A549 (cell line): Measurements from ENCODE around the gene AUTS2.

Experiments used
- BHLHE40 ChIP-seq: IDR thresholded peaks from 2 replicates; pipeline ENCODE4 v1.6.1; 2012; ENCODE audit warnings: low read depth, low read length, inconsistent platforms
- CHD4 ChIP-seq: fragments of 200-600 bp; sonication (generic); IDR thresholded peaks from 2 replicates; pipeline ENCODE4 v1.6.1; 2016; ENCODE audit warnings: antibody characterized with exemption, mild to moderate bottlenecking, borderline replicate concordance
- KDM1A ChIP-seq: fragments of 200-600 bp; sonication (generic); IDR thresholded peaks from 2 replicates; pipeline ENCODE4 v1.6.1; 2016; ENCODE audit warnings: low read depth, mild to moderate bottlenecking
- MAZ ChIP-seq: fragments of 150-350 bp; IDR thresholded peaks from 2 replicates; pipeline ENCODE4 v1.6.1; 2014; ENCODE audit warnings: antibody characterized with exemption, low read depth, low read length, borderline replicate concordance
- POLR2A ChIP-seq: IDR thresholded peaks from 2 replicates; pipeline ENCODE4 v1.6.1; 2012; ENCODE audit warnings: mild to moderate bottlenecking, low read length
- POLR2AphosphoS2 ChIP-seq: conservative IDR thresholded peaks from 2 replicates; pipeline ENCODE4 v1.6.1; 2012; ENCODE audit warnings: low read length, improper control_type of control experiment, inconsistent platforms
- ZSCAN20 ChIP-seq: fragments of 250-450 bp; sonication (Bioruptor Pico); IDR thresholded peaks from 2 replicates; pipeline ENCODE4 v1.8.0; 2022; ENCODE audit warnings: mild to moderate bottlenecking, moderate library complexity
- TF ChIP-seq, protein P1 (sequence below): fragments of >200 bp; sonication (Bioruptor Twin); formaldehyde crosslinking; IDR thresholded peaks from 3 replicates; pipeline ENCODE4 v1.5.1; 2016
- TF ChIP-seq, protein P2 (sequence below): fragments of 200-600 bp; sonication (generic); IDR thresholded peaks from 2 replicates; pipeline ENCODE4 v1.6.1; 2016; ENCODE audit warnings: antibody characterized with exemption, mild to moderate bottlenecking, moderate library complexity

DNA sequence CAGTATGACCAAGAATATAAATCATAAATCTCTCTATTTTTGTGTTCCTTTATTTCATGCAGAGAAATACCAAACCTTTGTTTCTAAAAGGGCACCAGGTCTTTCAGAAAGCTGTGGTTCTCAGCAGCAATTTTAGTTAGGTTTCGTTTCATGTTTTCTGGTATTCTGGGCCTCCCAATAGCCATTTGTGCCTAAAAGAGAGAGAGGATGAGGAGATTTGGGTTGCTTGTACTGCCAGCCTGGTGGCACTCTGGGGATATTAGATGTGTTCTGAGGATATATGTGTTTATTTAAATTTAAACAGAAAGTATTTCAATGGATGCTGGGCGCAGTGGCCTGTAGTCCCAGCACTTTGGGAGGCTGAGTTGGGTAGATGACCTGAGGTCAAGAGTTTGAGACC is 471.7 kb downstream of the AUTS2 start:
- no peak for TF ChIP-seq POLR2A
- TF ChIP-seq, protein P1, sequence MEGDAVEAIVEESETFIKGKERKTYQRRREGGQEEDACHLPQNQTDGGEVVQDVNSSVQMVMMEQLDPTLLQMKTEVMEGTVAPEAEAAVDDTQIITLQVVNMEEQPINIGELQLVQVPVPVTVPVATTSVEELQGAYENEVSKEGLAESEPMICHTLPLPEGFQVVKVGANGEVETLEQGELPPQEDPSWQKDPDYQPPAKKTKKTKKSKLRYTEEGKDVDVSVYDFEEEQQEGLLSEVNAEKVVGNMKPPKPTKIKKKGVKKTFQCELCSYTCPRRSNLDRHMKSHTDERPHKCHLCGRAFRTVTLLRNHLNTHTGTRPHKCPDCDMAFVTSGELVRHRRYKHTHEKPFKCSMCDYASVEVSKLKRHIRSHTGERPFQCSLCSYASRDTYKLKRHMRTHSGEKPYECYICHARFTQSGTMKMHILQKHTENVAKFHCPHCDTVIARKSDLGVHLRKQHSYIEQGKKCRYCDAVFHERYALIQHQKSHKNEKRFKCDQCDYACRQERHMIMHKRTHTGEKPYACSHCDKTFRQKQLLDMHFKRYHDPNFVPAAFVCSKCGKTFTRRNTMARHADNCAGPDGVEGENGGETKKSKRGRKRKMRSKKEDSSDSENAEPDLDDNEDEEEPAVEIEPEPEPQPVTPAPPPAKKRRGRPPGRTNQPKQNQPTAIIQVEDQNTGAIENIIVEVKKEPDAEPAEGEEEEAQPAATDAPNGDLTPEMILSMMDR, result no peak
- no peak for TF ChIP-seq MAZ
- TF ChIP-seq KDM1A, result no peak
- TF ChIP-seq, protein P2, sequence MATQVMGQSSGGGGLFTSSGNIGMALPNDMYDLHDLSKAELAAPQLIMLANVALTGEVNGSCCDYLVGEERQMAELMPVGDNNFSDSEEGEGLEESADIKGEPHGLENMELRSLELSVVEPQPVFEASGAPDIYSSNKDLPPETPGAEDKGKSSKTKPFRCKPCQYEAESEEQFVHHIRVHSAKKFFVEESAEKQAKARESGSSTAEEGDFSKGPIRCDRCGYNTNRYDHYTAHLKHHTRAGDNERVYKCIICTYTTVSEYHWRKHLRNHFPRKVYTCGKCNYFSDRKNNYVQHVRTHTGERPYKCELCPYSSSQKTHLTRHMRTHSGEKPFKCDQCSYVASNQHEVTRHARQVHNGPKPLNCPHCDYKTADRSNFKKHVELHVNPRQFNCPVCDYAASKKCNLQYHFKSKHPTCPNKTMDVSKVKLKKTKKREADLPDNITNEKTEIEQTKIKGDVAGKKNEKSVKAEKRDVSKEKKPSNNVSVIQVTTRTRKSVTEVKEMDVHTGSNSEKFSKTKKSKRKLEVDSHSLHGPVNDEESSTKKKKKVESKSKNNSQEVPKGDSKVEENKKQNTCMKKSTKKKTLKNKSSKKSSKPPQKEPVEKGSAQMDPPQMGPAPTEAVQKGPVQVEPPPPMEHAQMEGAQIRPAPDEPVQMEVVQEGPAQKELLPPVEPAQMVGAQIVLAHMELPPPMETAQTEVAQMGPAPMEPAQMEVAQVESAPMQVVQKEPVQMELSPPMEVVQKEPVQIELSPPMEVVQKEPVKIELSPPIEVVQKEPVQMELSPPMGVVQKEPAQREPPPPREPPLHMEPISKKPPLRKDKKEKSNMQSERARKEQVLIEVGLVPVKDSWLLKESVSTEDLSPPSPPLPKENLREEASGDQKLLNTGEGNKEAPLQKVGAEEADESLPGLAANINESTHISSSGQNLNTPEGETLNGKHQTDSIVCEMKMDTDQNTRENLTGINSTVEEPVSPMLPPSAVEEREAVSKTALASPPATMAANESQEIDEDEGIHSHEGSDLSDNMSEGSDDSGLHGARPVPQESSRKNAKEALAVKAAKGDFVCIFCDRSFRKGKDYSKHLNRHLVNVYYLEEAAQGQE, result no peak
- no peak for TF ChIP-seq CHD4
- TF ChIP-seq BHLHE40, result no peak
- TF ChIP-seq ZSCAN20 (CRISPR knock-in tag), result no peak
- no peak for TF ChIP-seq POLR2AphosphoS2
